ENCODE data around the gene C12orf50.
"Not testable (repeated sequence)": the region's sequence is repeated elsewhere in the genome, so short reads cannot be mapped to it uniquely, and the experiment has no call there.

- not testable (repeated sequence) for TF ChIP-seq CTCF, POLR2A (IDR thresholded peaks at IDR 0.05)
These were observed 2.0 kb upstream of the C12orf50 start for GRCh38 chr12:88031161-88031560.
